DOHH2 (cell line): ENCODE data around the gene DRAXIN.
A peak's percentile ranks its signal among the peaks of the same experiment; 100 is the strongest.

ENCODE experiments used
- H3F3A ChIP-seq: fragments of 200-600 bp; sonication (generic), shearing (Covaris generic); 2 replicates; pipeline ENCODE4 v1.6.0; 2016; ENCODE audit warnings: antibody characterized with exemption, mild to moderate bottlenecking; ENCODE audit not compliant: control insufficient read depth, insufficient read depth
- H3K27ac ChIP-seq: fragments of 200-600 bp; sonication (generic); 2 replicates; pipeline ENCODE4 v1.5.1; 2014; ENCODE audit warnings: low read depth, mild to moderate bottlenecking, low read length, moderate library complexity
- H3K27me3 ChIP-seq: fragments of 200-600 bp; sonication (generic); 2 replicates; pipeline ENCODE4 v1.6.1; 2014; ENCODE audit warnings: mild to moderate bottlenecking, low read length, mixed read lengths; ENCODE audit not compliant: control insufficient read depth
- H3K36me3 ChIP-seq: fragments of 200-600 bp; sonication (generic); 2 replicates; pipeline ENCODE4 v1.6.1; 2014; ENCODE audit warnings: mild to moderate bottlenecking, low read length, moderate library complexity, mixed read lengths; ENCODE audit not compliant: control insufficient read depth
- H3K4me1 ChIP-seq: fragments of 200-600 bp; sonication (generic); 2 replicates; pipeline ENCODE4 v1.6.1; 2014; ENCODE audit warnings: mild to moderate bottlenecking, low read length, mixed read lengths; ENCODE audit not compliant: control insufficient read depth
- H3K4me2 ChIP-seq: fragments of 200-600 bp; sonication (generic); 2 replicates; pipeline ENCODE4 v1.6.0; 2014; ENCODE audit warnings: mild to moderate bottlenecking, low read length, moderate library complexity
- H3K4me3 ChIP-seq: fragments of 200-600 bp; sonication (generic); 2 replicates; pipeline ENCODE4 v1.5.1; 2014; ENCODE audit warnings: mild to moderate bottlenecking, low read length, mixed read lengths
- H3K79me2 ChIP-seq: fragments of 200-600 bp; sonication (generic); 2 replicates; pipeline ENCODE4 v1.6.1; 2014; ENCODE audit warnings: mild to moderate bottlenecking, low read length, mixed read lengths; ENCODE audit not compliant: control insufficient read depth
- H3K9me2 ChIP-seq: fragments of 200-600 bp; sonication (generic); replicated peaks from 2 replicates; pipeline ENCODE4 v1.6.1; 2014; ENCODE audit warnings: mild to moderate bottlenecking, low read length, mixed read lengths; ENCODE audit not compliant: control insufficient read depth
- H3K9me3 ChIP-seq: fragments of 200-600 bp; sonication (generic); 2 replicates; pipeline ENCODE4 v1.6.1; 2014; ENCODE audit warnings: antibody characterized with exemption, low read length, mixed read lengths; ENCODE audit not compliant: control insufficient read depth, insufficient read depth
- H4K20me1 ChIP-seq: fragments of 200-600 bp; sonication (generic); 2 replicates; pipeline ENCODE4 v1.6.0; 2014; ENCODE audit warnings: low read depth, mild to moderate bottlenecking, antibody characterized with exemption, low read length, moderate library complexity; ENCODE audit not compliant: control insufficient read depth, insufficient read depth
- EZH2phosphoT487 ChIP-seq: fragments of 200-600 bp; sonication (generic); IDR thresholded peaks from 2 replicates; pipeline ENCODE4 v1.6.1; 2017; ENCODE audit warnings: borderline replicate concordance, mild to moderate bottlenecking, antibody characterized with exemption, low read length, moderate library complexity, mixed read lengths
- TF ChIP-seq, protein P1 (sequence below): fragments of 200-600 bp; sonication (generic); IDR thresholded peaks from one replicate; pipeline ENCODE4 v1.5.1; 2014; ENCODE audit warnings: antibody characterized with exemption, mild to moderate bottlenecking, low read depth, low read length; ENCODE audit not compliant: poor library complexity, severe bottlenecking

DRAXIN gene

DNA sequence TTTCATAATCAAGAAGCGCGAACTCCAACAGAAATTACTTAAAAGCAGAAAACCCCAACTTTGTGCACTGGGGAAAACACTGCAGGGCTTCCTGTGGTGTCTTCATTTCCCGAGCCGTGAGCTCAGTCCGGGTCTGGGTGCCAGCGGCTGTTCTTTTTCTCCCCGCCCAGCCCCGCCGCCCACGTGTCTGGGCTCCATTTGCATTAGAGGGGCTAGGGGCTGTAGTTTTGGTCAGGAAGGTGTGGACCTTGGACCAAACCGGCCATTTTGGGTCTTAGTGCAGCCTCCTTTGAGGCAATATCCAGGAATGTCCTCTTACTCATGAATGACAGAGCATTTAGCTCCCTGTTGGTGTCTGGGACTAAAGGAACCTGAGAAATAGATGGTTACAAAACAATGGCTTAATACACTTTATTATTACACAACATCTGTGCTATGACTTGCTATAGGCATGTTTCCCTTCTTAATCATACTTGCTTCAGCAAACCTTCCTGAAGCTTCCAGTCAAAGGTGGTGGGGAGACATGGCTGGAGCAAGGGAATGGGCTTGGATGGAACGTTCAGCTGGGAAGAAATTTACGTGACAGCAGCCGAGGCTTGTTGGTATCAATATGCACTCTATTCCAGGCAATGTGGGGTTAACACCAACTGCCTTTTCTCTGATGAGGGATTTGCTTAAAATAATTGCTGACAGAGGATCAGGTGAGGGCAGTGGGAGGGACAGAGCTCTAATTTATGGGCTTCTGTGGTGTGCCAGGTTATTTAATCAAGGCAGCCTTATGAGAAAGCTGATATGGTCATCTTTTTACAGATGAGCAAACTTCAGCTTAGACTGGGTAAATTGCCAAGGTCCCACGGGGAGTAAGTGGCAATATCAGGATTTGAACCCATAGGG is 45.5 kb downstream of the DRAXIN start:
- H3K4me2 ChIP-seq = peak overlapping the region; percentile 95
- peaks cover 26% of the 10 kb centered on the region for H3K4me1 ChIP-seq
- no peaks in the 10 kb centered on the region for H3K79me2 ChIP-seq
- H3F3A ChIP-seq = peaks cover 3% of the 10 kb centered on the region
- no peaks in the 10 kb centered on the region for H3K36me3 ChIP-seq
- H4K20me1 ChIP-seq = no peaks in the 10 kb centered on the region
- no peaks in the 10 kb centered on the region for H3K9me2 ChIP-seq
- TF ChIP-seq, protein P1, sequence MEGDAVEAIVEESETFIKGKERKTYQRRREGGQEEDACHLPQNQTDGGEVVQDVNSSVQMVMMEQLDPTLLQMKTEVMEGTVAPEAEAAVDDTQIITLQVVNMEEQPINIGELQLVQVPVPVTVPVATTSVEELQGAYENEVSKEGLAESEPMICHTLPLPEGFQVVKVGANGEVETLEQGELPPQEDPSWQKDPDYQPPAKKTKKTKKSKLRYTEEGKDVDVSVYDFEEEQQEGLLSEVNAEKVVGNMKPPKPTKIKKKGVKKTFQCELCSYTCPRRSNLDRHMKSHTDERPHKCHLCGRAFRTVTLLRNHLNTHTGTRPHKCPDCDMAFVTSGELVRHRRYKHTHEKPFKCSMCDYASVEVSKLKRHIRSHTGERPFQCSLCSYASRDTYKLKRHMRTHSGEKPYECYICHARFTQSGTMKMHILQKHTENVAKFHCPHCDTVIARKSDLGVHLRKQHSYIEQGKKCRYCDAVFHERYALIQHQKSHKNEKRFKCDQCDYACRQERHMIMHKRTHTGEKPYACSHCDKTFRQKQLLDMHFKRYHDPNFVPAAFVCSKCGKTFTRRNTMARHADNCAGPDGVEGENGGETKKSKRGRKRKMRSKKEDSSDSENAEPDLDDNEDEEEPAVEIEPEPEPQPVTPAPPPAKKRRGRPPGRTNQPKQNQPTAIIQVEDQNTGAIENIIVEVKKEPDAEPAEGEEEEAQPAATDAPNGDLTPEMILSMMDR = no peak
- TF ChIP-seq EZH2phosphoT487 = no peak
- no peaks in the 10 kb centered on the region for H3K9me3 ChIP-seq
- H3K4me3 ChIP-seq = peak overlapping the region; percentile 94
- H3K27ac ChIP-seq = no peak overlapping the region
- no peaks in the 10 kb centered on the region for H3K27me3 ChIP-seq

DNA sequence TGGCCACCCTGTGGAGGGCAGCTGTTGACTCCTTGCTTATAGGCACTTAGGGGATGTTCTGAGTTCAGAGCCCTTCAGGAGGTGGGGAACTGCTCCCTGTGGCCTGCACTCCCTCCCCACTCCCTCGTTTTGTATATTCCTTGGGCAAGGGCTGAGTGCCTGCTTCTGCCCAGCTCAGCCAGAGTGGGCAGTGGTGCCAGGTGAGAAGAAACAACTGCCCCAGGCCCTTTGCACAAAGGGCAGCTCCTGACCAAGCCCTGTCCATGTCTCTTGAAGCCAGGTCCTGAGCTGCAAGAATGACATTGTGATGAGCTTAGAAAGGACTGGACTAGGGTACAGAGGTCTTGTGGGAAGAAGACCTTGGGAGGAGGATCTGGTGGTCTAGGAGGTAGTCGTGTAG is 46.6 kb downstream of the DRAXIN start:
- H3K4me3 ChIP-seq = no peak overlapping the region
- TF ChIP-seq, protein P1 = no peak
- no peak for TF ChIP-seq EZH2phosphoT487
- no peaks in the 10 kb centered on the region for H3K36me3 ChIP-seq
- H3K9me2 ChIP-seq = no peaks in the 10 kb centered on the region
- no peaks in the 10 kb centered on the region for H4K20me1 ChIP-seq
- H3K79me2 ChIP-seq = no peaks in the 10 kb centered on the region
- no peaks in the 10 kb centered on the region for H3K27me3 ChIP-seq
- H3K9me3 ChIP-seq = no peaks in the 10 kb centered on the region
- no peak overlapping the region for H3K4me2 ChIP-seq
- no peak overlapping the region for H3K27ac ChIP-seq
- peaks cover 25% of the 10 kb centered on the region for H3K4me1 ChIP-seq
- peaks cover 3% of the 10 kb centered on the region for H3F3A ChIP-seq

DNA sequence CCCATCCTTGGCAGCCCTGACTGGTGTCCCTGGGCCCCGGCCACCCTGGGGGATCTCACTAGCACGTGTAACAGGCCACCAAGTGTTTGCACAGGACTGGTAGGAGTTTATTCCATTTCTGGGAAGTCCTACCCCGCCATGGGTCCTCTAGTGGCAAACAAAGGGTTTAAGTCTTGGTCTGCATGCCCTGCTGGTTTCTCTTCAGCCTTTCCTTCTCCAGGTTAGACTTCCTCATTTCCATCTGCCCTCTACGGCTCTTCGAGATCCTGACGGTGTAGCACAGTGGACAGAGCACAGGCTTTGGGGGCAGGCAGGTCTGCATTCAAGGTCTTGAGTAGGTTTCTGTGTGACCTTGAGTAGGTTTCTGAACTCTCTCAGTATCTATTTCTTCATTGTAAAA is 47.3 kb downstream of the DRAXIN start:
- Histone ChIP-seq H3K9me2 (no peaks in the 10 kb centered on the region), H3K9me3 (no peaks in the 10 kb centered on the region), H3F3A (peaks cover 3% of the 10 kb centered on the region), H4K20me1 (no peaks in the 10 kb centered on the region), H3K4me3 (no peak overlapping the region), H3K27me3 (no peaks in the 10 kb centered on the region), H3K4me2 (no peak overlapping the region), H3K27ac (no peak overlapping the region), H3K4me1 (peaks cover 25% of the 10 kb centered on the region), H3K36me3 (no peaks in the 10 kb centered on the region), H3K79me2 (no peaks in the 10 kb centered on the region)
- TF ChIP-seq, protein P1 = no peak
- TF ChIP-seq EZH2phosphoT487 = no peak
